GM18873 (cell line): ENCODE data around the gene OR4D9.
"Not testable (repeated sequence)": the region's sequence is repeated elsewhere in the genome, so short reads cannot be mapped to it uniquely, and the experiment has no call there.

ENCODE experiments used
- ATAC-seq: cut with Tn5 transposase; IDR thresholded peaks from one replicate; pipeline ENCODE4 v1.9.1; 2021; ENCODE audit warnings: mild to moderate bottlenecking, moderate library complexity, moderate number of reproducible peaks; ENCODE audit not compliant: unreplicated experiment, low FRiP score

OR4D9 gene

DNA sequence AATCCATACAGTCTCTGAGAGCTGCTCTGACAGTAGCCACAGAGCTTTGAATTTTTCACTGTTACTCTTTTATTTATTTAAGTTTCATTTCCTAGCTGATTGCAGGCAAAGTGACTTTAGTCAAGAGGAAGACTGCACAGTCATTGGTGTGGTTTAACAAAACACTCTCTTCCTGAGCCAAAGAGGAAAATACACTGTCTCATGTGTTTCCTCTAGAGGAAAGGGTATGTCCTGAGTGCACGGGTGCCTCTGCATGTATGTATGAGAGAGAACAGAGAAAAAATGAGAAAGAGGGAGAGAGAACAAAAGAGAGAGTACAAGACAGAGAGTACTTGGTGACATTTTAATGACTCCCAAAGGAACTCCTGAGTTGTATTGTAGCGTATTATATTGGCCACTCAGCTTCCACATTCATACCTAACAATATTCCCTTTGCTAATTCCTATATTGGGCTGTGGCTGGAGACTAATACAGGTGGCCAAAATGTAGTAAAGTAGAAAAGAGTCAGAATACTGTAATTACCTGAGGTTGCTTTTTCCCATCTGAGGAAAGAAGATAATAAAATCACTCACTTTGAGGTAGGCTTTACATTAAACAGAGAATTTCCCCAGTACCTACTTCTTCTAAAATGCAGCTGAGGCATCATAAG is at the start of gene OR4D9:
Gene OR4D9 (plus strand): TSS at position 599 of the 649 bp plus-strand sequence. CDS start 3,374 bp downstream, outside the sequence.
- ATAC-seq, result no peak

DNA sequence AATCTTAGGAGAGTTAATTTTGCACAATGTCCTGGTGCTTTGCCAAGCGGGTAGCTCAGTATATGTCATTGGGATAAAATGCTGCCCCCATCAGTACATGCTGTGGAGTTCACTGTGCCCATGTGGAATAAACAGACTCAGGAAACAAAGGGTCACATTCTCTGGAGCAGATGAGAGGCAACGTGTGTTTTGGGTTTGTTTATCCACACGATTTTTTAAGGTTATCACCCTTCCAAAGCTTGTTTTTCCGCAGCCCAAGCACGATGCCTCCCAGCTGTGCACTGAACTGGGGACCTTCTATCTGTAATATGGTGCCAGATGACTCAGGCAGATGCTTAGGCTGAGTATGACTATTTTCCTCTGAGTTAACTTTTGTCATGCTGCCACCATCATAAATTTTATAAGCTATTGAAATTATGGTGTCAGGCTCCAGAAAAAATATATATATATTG is 48.1 kb upstream of the OR4D9 start:
- ATAC-seq, result no peak

DNA sequence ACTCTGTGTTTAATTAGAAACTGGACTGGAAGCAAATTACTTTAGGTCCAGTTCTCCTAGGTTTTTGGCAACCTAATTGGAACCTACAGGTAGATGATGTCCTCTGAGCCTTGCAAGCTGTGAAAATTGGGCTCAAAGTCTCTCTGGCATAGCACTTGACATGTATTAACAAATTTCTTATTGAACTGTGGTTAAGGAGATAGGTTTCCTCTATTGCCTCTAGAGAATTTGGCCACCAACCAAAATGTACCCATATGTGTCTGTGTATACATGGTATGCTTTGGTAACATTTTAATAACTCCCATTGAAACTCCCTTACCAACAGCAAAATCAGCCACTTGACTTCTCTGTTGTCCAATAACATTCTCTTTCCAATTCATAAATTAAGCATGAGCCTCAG is 38.3 kb upstream of the OR4D9 start, which contains the start of gene OR4D10:
Gene OR4D10 (plus strand): TSS at position 301 of the 400 bp plus-strand sequence. CDS start 4,115 bp downstream, outside the sequence.
- ATAC-seq, result no peak

DNA sequence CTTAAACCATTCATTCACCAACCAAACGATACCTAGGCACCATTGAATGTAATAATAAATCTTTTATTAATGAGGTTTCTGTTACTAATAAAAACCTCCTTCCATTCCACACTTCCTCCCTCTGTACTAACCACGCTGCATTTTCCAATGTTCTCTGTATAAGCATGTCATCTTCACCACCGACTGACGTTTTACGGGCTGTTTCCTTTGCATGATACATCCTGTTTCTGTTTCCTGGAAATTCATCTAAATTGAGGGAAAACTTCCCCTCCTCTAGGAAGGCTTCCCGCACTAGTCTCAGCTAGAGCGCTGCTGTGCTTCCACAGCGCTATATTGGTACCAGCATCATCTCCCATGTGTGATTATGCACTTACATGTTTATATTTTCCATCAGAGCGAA is 36.2 kb upstream of the OR4D9 start:
- ATAC-seq, result no peak

DNA sequence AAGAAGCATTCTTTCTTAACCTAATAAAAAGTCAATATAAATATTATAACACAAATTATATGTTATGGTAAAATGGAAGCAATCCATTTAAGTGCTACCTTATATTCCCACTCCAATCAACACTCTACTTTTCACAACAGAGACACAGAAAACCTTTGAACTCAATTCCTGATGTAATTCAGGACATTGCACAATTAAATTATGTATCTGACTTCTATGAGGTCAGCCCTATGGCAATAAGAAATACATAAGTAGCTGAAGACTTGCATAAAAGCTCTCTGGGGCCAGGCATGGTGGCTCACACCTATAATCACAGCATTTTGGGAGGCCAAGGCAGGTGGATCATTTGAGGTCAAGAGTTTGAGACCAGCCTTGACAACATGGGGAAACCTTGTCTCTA is 31.4 kb upstream of the OR4D9 start:
- ATAC-seq, result no peak

DNA sequence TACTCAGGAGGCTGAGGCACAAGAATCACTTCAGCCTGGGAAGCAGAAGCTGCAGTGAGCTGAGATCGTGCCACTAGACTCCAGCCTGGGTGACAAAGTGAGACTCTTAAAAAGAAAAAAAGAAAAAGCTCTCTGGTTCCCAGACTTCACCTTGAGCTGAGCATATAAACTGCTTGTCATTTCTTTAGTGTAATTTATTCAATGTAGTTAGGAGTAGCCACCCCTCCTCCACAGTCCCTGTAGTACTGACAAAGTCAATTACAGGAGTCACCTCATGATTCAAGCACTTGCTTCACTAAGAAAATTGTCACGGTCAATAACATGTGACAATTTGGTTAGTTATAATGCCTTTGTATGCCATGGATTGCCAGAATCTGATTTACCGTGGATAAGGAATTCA is 31.0 kb upstream of the OR4D9 start:
- ATAC-seq, result no peak

DNA sequence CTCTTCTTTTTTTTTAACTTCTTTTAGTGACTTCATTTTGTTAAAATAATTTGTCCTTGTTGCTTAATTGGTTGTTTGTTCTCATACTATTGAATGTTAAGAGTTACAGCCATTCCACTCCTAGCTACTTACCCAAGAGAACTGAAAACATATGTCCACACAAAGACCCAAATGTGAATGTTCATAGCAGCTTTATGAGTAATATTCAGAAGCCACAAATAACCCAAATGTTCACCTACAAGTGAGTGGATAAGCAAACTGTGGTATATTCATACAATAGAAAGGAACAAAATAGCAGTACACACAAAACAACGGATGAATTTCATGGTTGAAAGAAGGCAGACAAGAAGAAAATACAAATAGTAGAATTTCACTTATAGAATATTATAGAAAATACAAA is 9.4 kb upstream of the OR4D9 start:
- no peak for ATAC-seq

DNA sequence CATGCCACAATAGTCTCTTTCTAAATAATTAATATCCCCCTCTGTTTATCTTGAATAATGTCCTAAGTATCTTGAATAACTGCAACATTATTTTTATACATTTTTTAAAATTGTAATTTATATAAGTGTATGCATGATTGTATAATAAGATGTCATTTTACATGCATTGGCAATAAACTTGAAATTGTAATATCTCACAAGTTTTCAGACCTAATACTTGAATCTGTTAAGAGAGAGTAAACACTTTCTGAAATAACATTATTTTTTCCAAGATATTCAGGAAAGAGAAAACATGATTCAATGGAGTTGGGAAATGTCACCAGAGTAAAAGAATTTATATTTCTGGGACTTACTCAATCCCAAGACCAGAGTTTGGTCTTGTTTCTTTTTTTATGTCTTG is 8.1 kb upstream of the OR4D9 start, which contains the start of gene OR4D11:
Gene OR4D11 (plus strand): TSS at position 301 of the 400 bp plus-strand sequence. CDS start 0 bp downstream, at position 301.
- no peak for ATAC-seq

DNA sequence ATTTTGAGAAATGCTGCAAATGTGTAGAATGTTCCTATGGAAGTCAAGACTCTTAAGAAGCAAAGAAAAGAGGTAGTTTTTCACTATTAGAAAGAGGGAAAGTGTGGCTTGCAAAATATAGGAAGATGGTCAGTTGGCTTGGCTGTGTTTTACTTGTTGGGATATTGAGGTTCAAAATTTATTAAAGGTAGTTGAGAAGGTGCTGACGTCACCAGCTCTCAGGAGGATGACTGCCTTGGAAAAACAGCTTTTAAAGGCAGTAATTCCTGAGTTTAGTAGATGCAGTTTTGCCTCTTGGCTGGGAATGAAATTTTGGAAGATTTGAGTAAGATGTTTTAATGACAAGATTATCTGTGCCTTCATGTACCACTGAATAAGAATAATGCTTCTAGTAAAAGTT is 336 bp downstream of the OR4D9 start:
- ATAC-seq, result no peak

DNA sequence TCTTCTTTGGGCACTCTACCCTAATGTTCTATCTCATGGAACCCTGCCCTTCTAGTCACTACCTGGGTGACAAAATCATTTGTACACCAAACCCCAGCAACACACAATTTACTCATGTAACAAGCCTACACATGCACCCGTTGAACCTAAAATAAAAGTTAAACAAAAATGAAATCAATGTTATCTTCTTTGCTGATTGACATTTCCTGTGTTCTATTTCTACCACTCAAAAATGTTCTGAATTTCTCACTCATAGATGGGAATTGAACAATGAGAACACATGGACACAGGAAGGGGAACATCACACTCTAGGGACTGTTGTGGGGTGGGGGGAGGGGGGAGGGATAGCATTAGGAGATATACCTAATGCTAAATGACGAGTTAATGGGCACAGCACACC is 8.8 kb downstream of the OR4D9 start:
- ATAC-seq, result not testable (repeated sequence)

DNA sequence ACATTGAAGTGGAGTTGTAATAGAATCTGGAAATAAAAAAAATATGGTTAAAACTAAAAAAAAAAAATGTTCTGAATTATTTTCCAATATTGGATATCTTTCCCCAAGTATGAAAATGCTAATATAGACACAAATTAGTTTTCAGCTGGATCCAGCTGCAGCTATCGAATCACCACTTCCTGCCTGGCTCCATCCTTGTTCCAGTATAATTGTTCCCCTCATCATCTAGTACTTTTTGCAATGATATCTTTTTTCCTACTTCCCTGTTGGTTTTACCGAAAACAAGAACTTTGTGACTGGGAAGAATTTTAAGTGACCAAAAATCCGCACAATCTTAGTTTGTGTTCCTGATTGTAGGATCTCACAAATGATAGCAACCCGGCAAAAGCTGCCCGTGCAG is 9.4 kb downstream of the OR4D9 start:
- ATAC-seq, result no peak

DNA sequence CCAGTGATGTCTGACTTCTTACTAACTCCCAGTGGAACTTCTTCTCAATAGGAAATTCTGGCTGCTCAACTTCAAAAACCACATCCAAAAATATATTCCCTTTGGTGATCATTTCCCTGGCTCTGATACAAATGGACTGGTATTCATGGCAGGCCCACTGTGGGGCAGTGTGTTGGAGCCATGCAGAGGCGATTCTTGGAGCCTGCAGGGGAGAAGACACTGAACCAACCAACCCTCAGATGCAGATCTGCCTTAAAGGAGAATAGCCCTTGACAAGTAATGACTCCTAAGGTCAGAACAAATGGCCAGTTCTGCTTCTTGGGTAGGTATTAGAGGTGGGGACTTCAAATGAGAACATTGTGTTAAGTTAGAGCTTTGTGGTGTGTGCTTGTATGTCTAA is 12.2 kb downstream of the OR4D9 start:
- ATAC-seq, result no peak

DNA sequence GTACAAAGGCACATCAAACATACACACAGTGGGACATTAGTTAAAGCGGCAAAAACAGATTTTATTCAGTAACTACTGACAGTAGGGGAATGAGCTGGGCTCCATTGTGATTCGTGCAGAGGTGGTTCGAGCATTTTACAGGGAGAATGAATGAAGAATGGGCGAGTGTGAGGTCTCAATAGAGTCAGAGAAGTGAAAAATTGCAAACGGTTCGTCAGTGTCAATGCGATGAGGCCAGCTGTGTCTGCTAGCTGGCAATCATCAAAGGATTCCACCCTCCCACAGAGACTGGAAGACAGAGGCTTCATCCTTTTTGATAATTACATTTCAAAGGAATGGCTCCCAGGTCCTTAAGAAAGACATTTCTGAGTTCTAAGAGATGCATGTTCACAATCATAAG is 17.4 kb downstream of the OR4D9 start:
- no peak for ATAC-seq

DNA sequence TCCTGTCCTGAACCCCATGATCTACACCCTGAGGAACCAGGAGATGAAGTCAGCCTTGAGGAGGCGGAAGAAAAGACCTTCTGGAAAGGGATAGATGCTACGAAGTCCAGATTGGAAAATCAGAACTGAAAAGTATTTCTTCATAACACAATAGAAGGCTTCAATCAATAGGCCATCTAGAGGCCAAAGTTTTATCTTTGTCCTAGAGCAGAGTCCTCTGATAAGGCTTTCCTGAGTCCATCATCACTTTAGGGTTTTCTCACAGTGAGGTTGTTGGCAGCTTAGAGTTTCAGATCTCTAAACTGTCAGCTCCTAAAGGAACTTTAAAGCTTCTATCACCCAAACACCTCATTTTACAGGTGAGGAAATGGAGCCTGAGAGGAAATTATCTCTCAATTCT is 21.3 kb downstream of the OR4D9 start:
- ATAC-seq, result no peak

DNA sequence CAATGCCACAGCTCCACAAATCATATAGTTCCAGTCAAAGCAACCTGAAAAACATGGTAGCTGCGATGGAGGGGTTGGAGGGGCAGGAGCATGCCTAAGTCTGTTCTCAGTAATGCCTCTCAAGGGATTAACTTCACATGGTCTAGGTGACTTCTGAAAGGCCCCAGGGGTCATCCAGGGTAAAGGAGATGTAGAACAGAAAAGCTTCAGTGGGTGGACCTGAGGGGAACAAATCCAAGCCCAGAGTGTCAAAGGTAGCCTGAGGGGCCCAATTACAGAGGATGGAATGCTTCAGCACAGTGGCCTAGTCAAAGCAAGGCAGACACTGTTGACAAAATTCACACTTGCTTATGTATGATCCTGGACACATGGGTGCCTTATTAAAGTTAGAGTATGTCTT is 23.3 kb downstream of the OR4D9 start:
- ATAC-seq, result no peak

DNA sequence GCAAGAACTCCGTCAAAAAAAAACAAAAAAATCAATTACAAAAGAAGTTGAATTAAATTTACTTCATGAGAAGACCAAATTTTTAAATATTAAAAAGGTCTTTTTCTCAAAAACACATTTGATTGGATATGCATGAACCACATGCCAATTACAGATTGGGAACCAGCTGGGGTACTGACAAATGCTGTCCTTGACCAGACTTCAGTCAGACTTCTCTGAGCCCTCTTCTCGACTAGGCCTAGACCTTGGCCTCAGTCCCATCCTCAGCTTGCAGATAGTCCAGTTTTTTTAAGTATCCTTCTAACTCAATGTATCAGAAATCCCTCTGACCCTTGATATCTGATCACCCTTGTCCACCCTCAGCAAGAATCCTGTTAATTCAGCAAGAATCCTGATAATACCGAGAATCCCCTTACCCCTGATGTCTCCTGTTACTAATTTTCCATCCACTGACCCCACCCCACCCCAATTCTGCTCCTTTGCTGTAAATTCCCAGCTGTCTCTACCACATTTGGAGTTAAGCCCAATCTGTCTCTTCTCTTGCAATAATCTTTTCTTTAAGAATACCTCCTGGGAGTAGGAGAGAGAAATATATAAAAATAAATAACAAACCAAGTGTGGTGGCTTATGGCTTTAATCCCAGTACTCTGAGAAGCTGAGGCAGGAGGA is 30.9 kb downstream of the OR4D9 start:
- no peak for ATAC-seq

DNA sequence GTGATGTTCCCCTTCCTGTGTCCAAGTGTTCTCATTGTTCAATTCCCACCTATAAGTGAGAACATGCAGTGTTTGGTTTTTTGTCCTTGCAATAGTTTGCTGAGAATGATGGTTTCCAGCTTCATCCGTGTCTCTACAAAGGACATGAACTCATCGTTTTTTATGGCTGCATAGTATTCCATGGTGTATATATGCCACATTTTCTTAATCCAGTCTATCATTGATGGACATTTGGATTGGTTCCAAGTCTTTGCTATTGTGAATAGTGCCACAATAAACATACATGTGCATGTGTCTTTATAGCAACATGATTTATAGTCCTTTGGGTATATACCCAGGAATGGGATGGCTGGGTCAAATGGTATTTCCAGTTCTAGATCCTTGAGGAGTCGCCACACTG is 32.4 kb downstream of the OR4D9 start:
- ATAC-seq, result not testable (repeated sequence)

DNA sequence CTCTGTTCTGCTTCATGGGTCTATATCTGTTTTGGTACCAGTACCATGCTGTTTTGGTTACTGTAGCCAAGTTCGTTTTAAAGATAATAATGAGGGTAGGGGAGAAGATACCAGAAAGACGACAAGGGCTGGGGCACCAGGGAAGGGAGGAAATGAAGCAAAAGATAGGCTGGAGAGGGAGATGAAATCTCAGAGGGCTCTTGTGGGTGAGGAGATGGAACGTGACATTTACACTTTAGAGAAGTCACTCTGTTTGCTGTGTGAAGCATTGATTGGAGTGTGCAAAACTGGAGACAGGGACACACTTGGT is 33.5 kb downstream of the OR4D9 start:
- no peak for ATAC-seq

DNA sequence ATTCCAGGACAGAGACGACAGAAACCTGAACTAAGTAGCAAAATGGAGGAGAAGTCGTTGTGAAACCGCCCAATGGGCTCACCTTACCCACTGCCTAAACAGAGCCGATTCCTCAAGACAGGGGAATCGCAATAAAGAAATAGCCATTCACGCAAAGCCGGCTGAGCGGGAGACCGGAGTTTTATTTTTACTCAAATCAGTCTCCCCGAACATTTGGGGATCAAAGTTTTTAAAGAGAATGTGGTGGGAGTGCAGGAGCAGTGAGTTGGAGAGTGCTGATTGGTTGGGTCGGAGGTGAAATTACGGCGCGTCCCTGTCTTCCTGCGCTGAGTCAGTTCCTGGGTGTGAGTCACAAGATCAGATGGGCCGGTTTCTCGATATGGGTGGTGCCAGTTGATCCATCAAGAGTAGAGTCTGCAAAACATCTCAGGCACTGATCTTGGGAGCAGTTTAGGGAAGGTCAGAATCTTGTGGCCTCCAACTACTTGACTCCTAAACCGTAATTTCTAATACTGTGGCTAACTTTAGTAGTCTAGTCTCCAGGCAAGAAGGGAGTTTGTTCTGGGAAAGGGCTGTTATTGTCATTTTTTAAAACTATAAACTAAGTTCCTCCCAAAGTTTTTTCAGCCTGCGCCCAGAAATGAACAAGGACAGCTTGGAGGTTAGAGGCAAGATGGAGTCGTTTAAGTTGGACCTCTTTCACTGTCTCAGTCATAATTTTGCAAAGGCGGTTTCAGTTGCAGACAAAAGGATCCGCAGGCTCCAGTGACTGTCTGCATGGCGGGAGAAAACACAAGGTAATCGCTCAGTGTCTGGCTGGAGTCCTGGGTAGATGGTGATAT is 34.1 kb downstream of the OR4D9 start:
- no peak for ATAC-seq

DNA sequence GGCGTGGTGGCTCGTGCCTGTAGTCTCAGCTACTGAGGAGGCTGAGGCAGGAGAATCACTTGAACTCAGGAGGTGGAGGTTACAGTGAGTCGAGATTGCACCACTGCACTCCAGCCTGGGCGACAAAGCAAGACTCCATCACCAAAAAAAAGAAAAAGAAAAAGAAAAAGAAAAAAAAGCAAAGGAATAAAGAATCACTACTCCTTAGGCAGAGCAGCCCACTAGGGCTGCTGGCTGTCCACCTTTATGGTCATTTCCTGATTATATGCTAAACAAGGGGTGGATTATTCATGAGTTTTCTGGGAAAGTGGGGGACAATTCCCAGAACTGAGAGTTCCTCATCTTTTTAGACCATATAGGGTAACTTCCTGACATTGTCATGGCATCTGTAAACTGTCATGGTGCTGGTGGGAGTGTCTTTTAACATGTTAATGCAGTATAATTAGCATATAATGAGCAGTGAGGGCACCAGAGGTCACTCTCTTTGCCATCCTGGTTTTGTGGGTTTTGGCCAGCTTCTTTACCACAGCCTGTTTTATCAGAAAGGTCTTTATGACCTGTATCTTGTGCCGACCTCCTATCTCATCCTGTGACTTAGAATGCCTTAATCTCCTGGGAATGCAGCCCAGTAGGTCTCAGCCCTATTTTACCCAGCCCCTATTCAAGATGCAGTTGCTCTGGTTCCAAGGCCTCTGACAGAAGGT is 36.4 kb downstream of the OR4D9 start:
- not testable (repeated sequence) for ATAC-seq

DNA sequence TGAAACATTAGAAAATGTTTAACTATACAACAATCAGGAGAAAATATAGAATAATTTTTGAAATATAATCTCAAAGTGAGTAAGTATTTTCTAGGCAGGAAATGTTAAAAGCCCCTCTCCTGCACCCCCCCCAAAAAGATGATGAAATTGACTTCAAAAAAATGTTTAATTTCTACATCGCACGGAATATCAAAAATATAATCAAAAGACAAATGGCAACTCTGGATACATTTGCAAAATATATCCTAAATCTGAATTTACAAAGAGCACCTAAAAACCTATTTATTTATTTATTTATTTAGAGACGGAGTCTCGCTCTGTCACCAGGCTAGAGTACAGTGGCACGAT is 36.9 kb downstream of the OR4D9 start:
- no peak for ATAC-seq
